ENCODE measurements around the gene NTRK3.

Gene NTRK3

GRCh38 chr15:88215066-88215648, 41.4 kb downstream of the NTRK3 start:
- WGBS, 2 experiments = 86 to 88% methylated on average over 16 of the region's 16 CpGs
- H3K27me3 ChIP-seq (ENCODE audit: control insufficient read depth, insufficient read depth, low read length, poor library complexity, severe bottlenecking) = no peaks in the 10 kb centered on the region

GRCh38 chr15:88209111-88209510, 47.4 kb downstream of the NTRK3 start:
- no peaks in the 10 kb centered on the region for H3K36me3 ChIP-seq (ENCODE audit: control insufficient read depth, insufficient read depth, low read length)
- no peak overlapping the region for H3K27ac ChIP-seq (ENCODE audit: insufficient read depth, low read depth, low read length, poor library complexity, severe bottlenecking)
- no peaks in the 10 kb centered on the region for H3K9me3 ChIP-seq (ENCODE audit: control insufficient read depth, low read length)
- H3K27me3 ChIP-seq (ENCODE audit: control insufficient read depth, insufficient read depth, low read length, poor library complexity, severe bottlenecking) = no peaks in the 10 kb centered on the region
- 95 to 96% methylated on average over 5 of the region's 5 CpGs for WGBS, 2 experiments
- H3K4me1 ChIP-seq (ENCODE audit: control insufficient read depth, insufficient read depth, low read length) = no peaks in the 10 kb centered on the region
- H3K4me3 ChIP-seq (ENCODE audit: insufficient read depth, low read depth, low read length) = no peak overlapping the region

More at GRCh38 chr15:88215066-88215648, 41.4 kb downstream of the NTRK3 start:
- Histone ChIP-seq H3K36me3 (ENCODE audit: control insufficient read depth, insufficient read depth, low read length) (no peaks in the 10 kb centered on the region), H3K9me3 (ENCODE audit: control insufficient read depth, low read length) (no peaks in the 10 kb centered on the region), H3K4me1 (ENCODE audit: control insufficient read depth, insufficient read depth, low read length) (peaks cover 3% of the 10 kb centered on the region), H3K27ac (ENCODE audit: insufficient read depth, low read depth, low read length, poor library complexity, severe bottlenecking) (no peak overlapping the region), H3K4me3 (ENCODE audit: insufficient read depth, low read depth, low read length) (no peak overlapping the region)

- no peak overlapping the region for H3K4me3 ChIP-seq (ENCODE audit: insufficient read depth, low read depth, low read length)
- no peak overlapping the region for H3K27ac ChIP-seq (ENCODE audit: insufficient read depth, low read depth, low read length, poor library complexity, severe bottlenecking)
- H3K4me1 ChIP-seq (ENCODE audit: control insufficient read depth, insufficient read depth, low read length) = no peaks in the 10 kb centered on the region
- H3K27me3 ChIP-seq (ENCODE audit: control insufficient read depth, insufficient read depth, low read length, poor library complexity, severe bottlenecking) = no peaks in the 10 kb centered on the region
- H3K36me3 ChIP-seq (ENCODE audit: control insufficient read depth, insufficient read depth, low read length) = no peaks in the 10 kb centered on the region
- H3K9me3 ChIP-seq (ENCODE audit: control insufficient read depth, low read length) = no peaks in the 10 kb centered on the region
- WGBS, 2 experiments = 79 to 80% methylated on average over 2 of the region's 2 CpGs
These were observed 48.1 kb downstream of the NTRK3 start for GRCh38 chr15:88208396-88208795.

GRCh38 chr15:88207565-88207964, 49.0 kb downstream of the NTRK3 start:
- WGBS, 2 experiments = 94 to 97% methylated on average over 2 of the region's 2 CpGs
- Histone ChIP-seq H3K27ac (ENCODE audit: insufficient read depth, low read depth, low read length, poor library complexity, severe bottlenecking) (no peak overlapping the region), H3K4me3 (ENCODE audit: insufficient read depth, low read depth, low read length) (no peak overlapping the region)

GRCh38 chr15:88204584-88204983, 52.0 kb downstream of the NTRK3 start:
- H3K36me3 ChIP-seq (ENCODE audit: control insufficient read depth, insufficient read depth, low read length) = no peaks in the 10 kb centered on the region
- H3K27ac ChIP-seq (ENCODE audit: insufficient read depth, low read depth, low read length, poor library complexity, severe bottlenecking) = no peak overlapping the region
- no peaks in the 10 kb centered on the region for H3K27me3 ChIP-seq (ENCODE audit: control insufficient read depth, insufficient read depth, low read length, poor library complexity, severe bottlenecking)
- no peak overlapping the region for H3K4me3 ChIP-seq (ENCODE audit: insufficient read depth, low read depth, low read length)
- H3K4me1 ChIP-seq (ENCODE audit: control insufficient read depth, insufficient read depth, low read length) = no peaks in the 10 kb centered on the region
- no peaks in the 10 kb centered on the region for H3K9me3 ChIP-seq (ENCODE audit: control insufficient read depth, low read length)
- WGBS, 2 experiments = 91 to 94% methylated on average over 4 of the region's 4 CpGs

More at GRCh38 chr15:88207565-88207964, 49.0 kb downstream of the NTRK3 start:
- no peaks in the 10 kb centered on the region for H3K4me1 ChIP-seq (ENCODE audit: control insufficient read depth, insufficient read depth, low read length)
- no peaks in the 10 kb centered on the region for H3K9me3 ChIP-seq (ENCODE audit: control insufficient read depth, low read length)
- H3K27me3 ChIP-seq (ENCODE audit: control insufficient read depth, insufficient read depth, low read length, poor library complexity, severe bottlenecking) = no peaks in the 10 kb centered on the region
- H3K36me3 ChIP-seq (ENCODE audit: control insufficient read depth, insufficient read depth, low read length) = no peaks in the 10 kb centered on the region

GRCh38 chr15:88202231-88202630, 54.3 kb downstream of the NTRK3 start:
- Histone ChIP-seq H3K4me3 (ENCODE audit: insufficient read depth, low read depth, low read length) (no peak overlapping the region), H3K36me3 (ENCODE audit: control insufficient read depth, insufficient read depth, low read length) (no peaks in the 10 kb centered on the region), H3K9me3 (ENCODE audit: control insufficient read depth, low read length) (no peaks in the 10 kb centered on the region), H3K4me1 (ENCODE audit: control insufficient read depth, insufficient read depth, low read length) (no peaks in the 10 kb centered on the region), H3K27me3 (ENCODE audit: control insufficient read depth, insufficient read depth, low read length, poor library complexity, severe bottlenecking) (no peaks in the 10 kb centered on the region), H3K27ac (ENCODE audit: insufficient read depth, low read depth, low read length, poor library complexity, severe bottlenecking) (no peak overlapping the region)
- 92 to 95% methylated on average over 4 of the region's 4 CpGs for WGBS, 2 experiments

GRCh38 chr15:88201207-88201606, 55.3 kb downstream of the NTRK3 start:
- WGBS, 2 experiments = 92 to 94% methylated on average over 3 of the region's 3 CpGs
- no peaks in the 10 kb centered on the region for H3K4me1 ChIP-seq (ENCODE audit: control insufficient read depth, insufficient read depth, low read length)
- H3K4me3 ChIP-seq (ENCODE audit: insufficient read depth, low read depth, low read length) = no peak overlapping the region
- no peaks in the 10 kb centered on the region for H3K9me3 ChIP-seq (ENCODE audit: control insufficient read depth, low read length)
- H3K27ac ChIP-seq (ENCODE audit: insufficient read depth, low read depth, low read length, poor library complexity, severe bottlenecking) = no peak overlapping the region
- H3K36me3 ChIP-seq (ENCODE audit: control insufficient read depth, insufficient read depth, low read length) = no peaks in the 10 kb centered on the region
- H3K27me3 ChIP-seq (ENCODE audit: control insufficient read depth, insufficient read depth, low read length, poor library complexity, severe bottlenecking) = no peaks in the 10 kb centered on the region

- no peaks in the 10 kb centered on the region for H3K36me3 ChIP-seq (ENCODE audit: control insufficient read depth, insufficient read depth, low read length)
- H3K27me3 ChIP-seq (ENCODE audit: control insufficient read depth, insufficient read depth, low read length, poor library complexity, severe bottlenecking) = no peaks in the 10 kb centered on the region
- no peaks in the 10 kb centered on the region for H3K9me3 ChIP-seq (ENCODE audit: control insufficient read depth, low read length)
- H3K4me1 ChIP-seq (ENCODE audit: control insufficient read depth, insufficient read depth, low read length) = no peaks in the 10 kb centered on the region
- no peak overlapping the region for H3K4me3 ChIP-seq (ENCODE audit: insufficient read depth, low read depth, low read length)
- H3K27ac ChIP-seq (ENCODE audit: insufficient read depth, low read depth, low read length, poor library complexity, severe bottlenecking) = no peak overlapping the region
These were observed 59.6 kb downstream of the NTRK3 start for GRCh38 chr15:88196961-88197360.

GRCh38 chr15:88194162-88194561, 62.4 kb downstream of the NTRK3 start:
- Histone ChIP-seq H3K4me3 (ENCODE audit: insufficient read depth, low read depth, low read length) (no peak overlapping the region), H3K36me3 (ENCODE audit: control insufficient read depth, insufficient read depth, low read length) (no peaks in the 10 kb centered on the region), H3K27me3 (ENCODE audit: control insufficient read depth, insufficient read depth, low read length, poor library complexity, severe bottlenecking) (no peaks in the 10 kb centered on the region), H3K4me1 (ENCODE audit: control insufficient read depth, insufficient read depth, low read length) (no peaks in the 10 kb centered on the region), H3K9me3 (ENCODE audit: control insufficient read depth, low read length) (no peaks in the 10 kb centered on the region), H3K27ac (ENCODE audit: insufficient read depth, low read depth, low read length, poor library complexity, severe bottlenecking) (no peak overlapping the region)
- WGBS, 2 experiments = 92 to 94% methylated on average over 4 of the region's 4 CpGs

GRCh38 chr15:88193415-88193814, 63.1 kb downstream of the NTRK3 start:
- 47 to 69% methylated on average over 4 of the region's 4 CpGs for WGBS, 2 experiments
- H3K36me3 ChIP-seq (ENCODE audit: control insufficient read depth, insufficient read depth, low read length) = no peaks in the 10 kb centered on the region
- no peaks in the 10 kb centered on the region for H3K9me3 ChIP-seq (ENCODE audit: control insufficient read depth, low read length)
- no peaks in the 10 kb centered on the region for H3K4me1 ChIP-seq (ENCODE audit: control insufficient read depth, insufficient read depth, low read length)
- H3K27ac ChIP-seq (ENCODE audit: insufficient read depth, low read depth, low read length, poor library complexity, severe bottlenecking) = no peak overlapping the region
- no peaks in the 10 kb centered on the region for H3K27me3 ChIP-seq (ENCODE audit: control insufficient read depth, insufficient read depth, low read length, poor library complexity, severe bottlenecking)
- H3K4me3 ChIP-seq (ENCODE audit: insufficient read depth, low read depth, low read length) = no peak overlapping the region

GRCh38 chr15:88191812-88192165, 64.8 kb downstream of the NTRK3 start:
- Histone ChIP-seq H3K36me3 (ENCODE audit: control insufficient read depth, insufficient read depth, low read length) (no peaks in the 10 kb centered on the region), H3K27ac (ENCODE audit: insufficient read depth, low read depth, low read length, poor library complexity, severe bottlenecking) (no peak overlapping the region), H3K4me1 (ENCODE audit: control insufficient read depth, insufficient read depth, low read length) (no peaks in the 10 kb centered on the region), H3K9me3 (ENCODE audit: control insufficient read depth, low read length) (no peaks in the 10 kb centered on the region), H3K4me3 (ENCODE audit: insufficient read depth, low read depth, low read length) (no peak overlapping the region), H3K27me3 (ENCODE audit: control insufficient read depth, insufficient read depth, low read length, poor library complexity, severe bottlenecking) (no peaks in the 10 kb centered on the region)
- 92 to 95% methylated on average over 10 of the region's 10 CpGs for WGBS, 2 experiments
